ENCODE measurements around the gene ZFP36.
"Not testable (repeated sequence)": the region's sequence is repeated elsewhere in the genome, so short reads cannot be mapped to it uniquely, and the experiment has no call there.

ZFP36 gene

GRCh38 chr19:39406656-39407409, at the start of gene ZFP36:
TSS of gene ZFP36 (plus strand) at chr19:39406847. CDS start at chr19:39406905, 58 bp downstream.
- DNase-seq (ENCODE audit: low read depth) = peak; percentile 98

GRCh38 chr19:39359026-39359425, 47.6 kb upstream of the ZFP36 start:
- no peak for DNase-seq (ENCODE audit: low read depth)

GRCh38 chr19:39360599-39360998, 46.0 kb upstream of the ZFP36 start:
- no peak for DNase-seq (ENCODE audit: low read depth)

- DNase-seq (ENCODE audit: low read depth) = peak; percentile 19
Measured at GRCh38 chr19:39362682-39363657, 43.7 kb upstream of the ZFP36 start.

GRCh38 chr19:39363901-39364457, 42.7 kb upstream of the ZFP36 start:
- DNase-seq (ENCODE audit: low read depth) = peak; percentile 62

- DNase-seq (ENCODE audit: low read depth) = no peak
Measured at GRCh38 chr19:39365531-39365930, 41.1 kb upstream of the ZFP36 start.

GRCh38 chr19:39369200-39369599, 37.4 kb upstream of the ZFP36 start:
- DNase-seq (ENCODE audit: low read depth) = no peak

GRCh38 chr19:39370735-39371134, 35.9 kb upstream of the ZFP36 start:
- DNase-seq (ENCODE audit: low read depth) = no peak

GRCh38 chr19:39372047-39372802, 34.4 kb upstream of the ZFP36 start:
- peak; percentile 97 for DNase-seq (ENCODE audit: low read depth)

- DNase-seq (ENCODE audit: low read depth) = peak; percentile 17
Measured at GRCh38 chr19:39372941-39373340, 33.7 kb upstream of the ZFP36 start.

GRCh38 chr19:39375929-39376328, 30.7 kb upstream of the ZFP36 start:
- DNase-seq (ENCODE audit: low read depth) = no peak

- no peak for DNase-seq (ENCODE audit: low read depth)
Measured at GRCh38 chr19:39377373-39378362, 29.0 kb upstream of the ZFP36 start.

- not testable (repeated sequence) for DNase-seq (ENCODE audit: low read depth)
Measured at GRCh38 chr19:39379366-39379765, 27.3 kb upstream of the ZFP36 start.

- no peak for DNase-seq (ENCODE audit: low read depth)
Measured at GRCh38 chr19:39379865-39380396, 26.7 kb upstream of the ZFP36 start.

- no peak for DNase-seq (ENCODE audit: low read depth)
Measured at GRCh38 chr19:39380521-39381502, 25.8 kb upstream of the ZFP36 start.

GRCh38 chr19:39381910-39382611, 24.6 kb upstream of the ZFP36 start:
- DNase-seq (ENCODE audit: low read depth) = peak; percentile 11

- no peak for DNase-seq (ENCODE audit: low read depth)
Measured at GRCh38 chr19:39382991-39383828, 23.4 kb upstream of the ZFP36 start.

Measured in fibroblast of gingiva (primary cell).